ENCODE results near the gene OGFOD3. TPM values are rescaled to one million over a fixed set of nuclear protein-coding genes. Genes with fewer than 3 reads are reported as not detected.

OGFOD3 gene
- total RNA-seq, 1 donor from 2014 or later: 25.5 TPM

GRCh38 chr17:82410014-82410716, 8.2 kb downstream of the OGFOD3 start:
- H3K36me3 ChIP-seq: peaks cover 0 to 4% of the 10 kb centered on the region in 2 donors
- H3K9me3 ChIP-seq: no peaks in the 10 kb centered on the region
- intact Hi-C loops (cut with DNase I): loop anchor here (5.0 kb wide), 1 partner anchor 58 kb away; no protein-coding TSS in a partner anchor
- no peaks in the 10 kb centered on the region for H3K27me3 ChIP-seq
- no peak overlapping the region for H3K4me3 ChIP-seq
- TF ChIP-seq POLR2AphosphoS5 (IDR thresholded peaks at IDR 0.05; ENCODE audit: insufficient read depth in 1 of 2, low read depth in 1 of 2) (no peak), CTCF (IDR thresholded peaks at IDR 0.05) (no peak), POLR2A (IDR thresholded peaks at IDR 0.05) (no peak)
- peaks cover 7% of the 10 kb centered on the region for H3K4me1 ChIP-seq
- DNase-seq (ENCODE audit: extremely low spot score in 2 of 2): no peak
- H3K27ac ChIP-seq: no peak overlapping the region

GRCh38 chr17:82408938-82409318, 9.5 kb downstream of the OGFOD3 start:
- Histone ChIP-seq H3K36me3 (peaks cover 0 to 10% of the 10 kb centered on the region in 2 donors), H3K27me3 (no peaks in the 10 kb centered on the region), H3K27ac (no peak overlapping the region), H3K9me3 (no peaks in the 10 kb centered on the region), H3K4me3 (no peak overlapping the region), H3K4me1 (no peaks in the 10 kb centered on the region)
- no peak for DNase-seq (ENCODE audit: extremely low spot score in 2 of 2)
- TF ChIP-seq POLR2A (IDR thresholded peaks at IDR 0.05) (no peak), CTCF (IDR thresholded peaks at IDR 0.05) (no peak), POLR2AphosphoS5 (IDR thresholded peaks at IDR 0.05; ENCODE audit: insufficient read depth in 1 of 2, low read depth in 1 of 2) (no peak)
- intact Hi-C loops (cut with DNase I): no loop called here

GRCh38 chr17:82408288-82408937, 10.0 kb downstream of the OGFOD3 start:
- Histone ChIP-seq H3K27me3 (no peaks in the 10 kb centered on the region), H3K27ac (no peak overlapping the region), H3K4me3 (no peak overlapping the region), H3K9me3 (no peaks in the 10 kb centered on the region), H3K36me3 (peaks cover 0 to 15% of the 10 kb centered on the region in 2 donors), H3K4me1 (no peaks in the 10 kb centered on the region)
- intact Hi-C loops (cut with DNase I): no loop called here
- TF ChIP-seq CTCF (IDR thresholded peaks at IDR 0.05) (no peak), POLR2AphosphoS5 (IDR thresholded peaks at IDR 0.05; ENCODE audit: insufficient read depth in 1 of 2, low read depth in 1 of 2) (no peak), POLR2A (IDR thresholded peaks at IDR 0.05) (no peak)
- no peak for DNase-seq (ENCODE audit: extremely low spot score in 2 of 2)

GRCh38 chr17:82407255-82407654, 11.1 kb downstream of the OGFOD3 start:
- Histone ChIP-seq H3K9me3 (no peaks in the 10 kb centered on the region), H3K4me3 (no peak overlapping the region), H3K27ac (no peak overlapping the region), H3K4me1 (no peaks in the 10 kb centered on the region), H3K36me3 (peaks cover 0 to 24% of the 10 kb centered on the region in 2 donors), H3K27me3 (no peaks in the 10 kb centered on the region)
- intact Hi-C loops (cut with DNase I): no loop called here
- DNase-seq (ENCODE audit: extremely low spot score in 2 of 2): no peak
- no peak for TF ChIP-seq CTCF (IDR thresholded peaks at IDR 0.05)
- no peak for TF ChIP-seq POLR2A (IDR thresholded peaks at IDR 0.05)
- TF ChIP-seq POLR2AphosphoS5 (IDR thresholded peaks at IDR 0.05; ENCODE audit: insufficient read depth in 1 of 2, low read depth in 1 of 2): no peak

- Histone ChIP-seq H3K4me3 (no peak overlapping the region), H3K9me3 (no peaks in the 10 kb centered on the region), H3K27ac (no peak overlapping the region), H3K4me1 (no peaks in the 10 kb centered on the region), H3K27me3 (no peaks in the 10 kb centered on the region), H3K36me3 (peaks cover 0 to 24% of the 10 kb centered on the region in 2 donors)
- TF ChIP-seq POLR2AphosphoS5 (IDR thresholded peaks at IDR 0.05; ENCODE audit: insufficient read depth in 1 of 2, low read depth in 1 of 2) (no peak), CTCF (IDR thresholded peaks at IDR 0.05) (no peak), POLR2A (IDR thresholded peaks at IDR 0.05) (no peak)
- intact Hi-C loops (cut with DNase I): no loop called here
- no peak for DNase-seq (ENCODE audit: extremely low spot score in 2 of 2)
Measured at GRCh38 chr17:82406131-82406671, 12.2 kb downstream of the OGFOD3 start.

Measured in vagina (tissue), 2 donors.